GM18502 (cell line): ENCODE results near the gene MTMR2.

Experiments used
- ATAC-seq: cut with Tn5 transposase; IDR thresholded peaks from one replicate; pipeline ENCODE4 v1.9.1; 2021; ENCODE audit warnings: mild to moderate bottlenecking; ENCODE audit not compliant: unreplicated experiment, poor library complexity

Gene MTMR2

DNA sequence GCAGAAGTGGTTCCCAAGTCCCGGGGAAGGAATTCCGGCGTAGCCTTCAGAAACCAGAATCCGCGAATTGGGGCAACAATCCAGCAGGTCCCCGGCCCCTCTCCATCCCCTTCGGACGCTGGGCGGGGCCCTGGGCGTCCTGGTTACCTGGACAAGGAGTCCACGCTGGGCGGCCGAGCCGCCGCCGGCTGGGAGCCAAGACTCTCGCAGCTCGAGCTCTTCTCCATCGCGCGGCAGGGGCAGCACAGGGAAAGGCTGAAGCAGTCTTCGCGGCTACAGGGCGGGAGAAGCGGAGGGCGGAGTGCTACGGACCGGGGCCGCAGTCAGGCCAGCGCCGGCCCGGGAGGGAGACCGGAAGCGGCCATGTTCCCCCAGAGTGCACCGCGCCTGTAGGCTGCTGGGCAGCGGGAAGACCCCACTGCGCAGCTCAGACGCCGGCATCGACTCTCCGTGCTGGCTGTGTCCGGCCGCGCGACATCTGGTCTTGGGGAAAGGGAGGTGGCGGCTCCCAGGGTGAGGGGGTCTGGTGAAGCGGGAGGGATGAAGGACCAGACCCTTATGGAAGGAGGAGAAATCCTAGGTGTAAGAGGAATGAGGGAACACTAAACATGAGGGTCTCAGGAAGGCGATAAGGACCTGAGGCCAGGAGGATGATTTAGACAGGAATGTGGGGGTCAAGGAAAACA lies at the start of gene MTMR2:
Gene MTMR2 (minus strand): TSS at position 380 of the 686 bp plus-strand sequence. CDS start 153 bp downstream, at position 227.
- peak; percentile 99 for ATAC-seq

DNA sequence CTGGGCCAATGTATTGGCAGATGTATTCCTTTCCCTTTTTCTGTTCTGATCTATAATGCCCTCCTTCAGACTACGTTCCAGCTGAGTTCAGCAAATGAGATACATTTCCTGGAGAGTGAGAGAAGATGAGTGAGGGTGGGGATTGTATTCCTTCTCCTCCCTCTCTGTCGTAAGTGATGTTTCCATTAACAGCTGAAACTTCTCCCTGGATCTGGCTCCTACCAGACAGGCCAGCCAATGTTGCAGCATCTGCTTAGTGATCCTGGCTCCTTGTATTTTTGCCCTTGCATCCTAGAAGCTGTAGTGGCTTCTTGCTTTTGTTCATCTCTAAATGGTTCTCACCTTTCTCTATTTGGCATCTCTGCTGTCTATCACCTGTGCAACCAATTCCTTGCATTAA lies 48.2 kb upstream of the MTMR2 start:
- no peak for ATAC-seq

DNA sequence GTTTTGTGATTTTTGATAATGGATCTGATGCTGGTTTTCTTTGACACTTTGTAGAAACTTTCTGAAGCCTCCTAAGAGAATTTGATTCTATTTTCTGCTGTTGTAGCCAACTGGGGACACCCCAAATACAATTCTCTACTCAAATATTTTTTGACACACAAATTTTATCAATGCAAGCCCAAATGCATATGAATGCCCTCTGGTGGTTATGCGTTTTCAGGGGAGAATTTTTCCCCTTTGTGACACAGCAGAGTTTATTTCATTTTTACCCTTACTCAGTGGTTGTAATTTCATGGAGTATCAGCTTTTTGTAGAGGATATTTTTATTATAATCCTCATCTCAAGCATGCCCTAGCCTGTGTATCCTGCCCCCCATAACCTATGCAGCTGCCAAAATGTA lies 44.7 kb upstream of the MTMR2 start:
- ATAC-seq, result no peak

DNA sequence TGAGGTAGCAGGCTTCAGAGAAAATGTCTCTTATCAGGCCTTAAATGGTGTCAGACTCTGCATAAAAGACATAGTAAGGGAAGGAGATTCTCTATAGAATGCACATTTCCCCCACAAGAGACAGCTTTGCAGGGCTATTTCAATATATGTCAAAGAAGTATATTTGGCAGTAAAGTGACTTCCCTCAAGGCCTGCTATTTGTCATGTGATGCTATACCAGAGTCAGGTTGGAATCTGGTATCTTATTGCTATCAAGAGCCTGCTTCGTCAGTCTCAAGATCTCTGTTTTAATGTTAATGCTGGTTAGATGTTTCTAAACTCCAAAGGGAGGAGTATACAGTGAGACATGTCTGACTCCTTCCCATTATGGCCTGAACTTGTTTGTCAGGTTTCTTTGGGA lies 40.4 kb upstream of the MTMR2 start:
- no peak for ATAC-seq

DNA sequence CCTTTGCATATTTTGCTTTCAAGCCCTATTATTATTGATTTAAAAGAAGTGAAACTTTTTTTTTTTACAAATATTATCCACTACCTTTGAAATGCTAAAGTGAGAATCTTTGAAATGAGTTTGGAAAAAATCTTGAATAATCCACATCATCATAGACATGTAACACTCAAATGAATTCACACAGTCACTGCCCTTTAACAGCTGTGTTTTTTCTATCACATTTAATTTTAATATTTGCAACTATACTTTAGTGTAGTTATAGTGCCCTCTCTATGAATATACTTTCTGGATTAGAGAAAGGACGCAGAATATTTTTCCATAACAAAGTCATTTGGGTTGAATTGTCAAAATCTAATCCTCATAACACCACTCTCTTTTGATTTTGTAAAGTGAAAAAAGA lies 37.9 kb upstream of the MTMR2 start:
- no peak for ATAC-seq

DNA sequence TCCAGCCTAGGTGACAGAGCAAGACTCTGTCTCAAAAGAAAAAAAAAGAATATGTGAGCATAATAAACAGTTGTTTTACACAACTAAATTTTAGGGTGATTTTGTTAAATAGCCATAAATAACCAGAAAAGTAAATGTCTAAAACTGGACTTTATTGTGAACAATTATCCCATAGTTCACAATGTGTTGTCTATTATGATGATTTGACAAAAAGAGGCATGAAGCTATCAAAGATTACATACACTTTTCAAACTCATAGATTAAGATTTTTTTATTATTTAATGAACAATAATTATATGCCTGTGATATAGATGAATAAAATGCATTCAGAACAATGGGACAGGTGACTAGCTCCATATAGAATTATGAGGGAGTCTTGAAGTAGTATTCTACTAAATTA lies 27.0 kb upstream of the MTMR2 start:
- ATAC-seq, result no peak

DNA sequence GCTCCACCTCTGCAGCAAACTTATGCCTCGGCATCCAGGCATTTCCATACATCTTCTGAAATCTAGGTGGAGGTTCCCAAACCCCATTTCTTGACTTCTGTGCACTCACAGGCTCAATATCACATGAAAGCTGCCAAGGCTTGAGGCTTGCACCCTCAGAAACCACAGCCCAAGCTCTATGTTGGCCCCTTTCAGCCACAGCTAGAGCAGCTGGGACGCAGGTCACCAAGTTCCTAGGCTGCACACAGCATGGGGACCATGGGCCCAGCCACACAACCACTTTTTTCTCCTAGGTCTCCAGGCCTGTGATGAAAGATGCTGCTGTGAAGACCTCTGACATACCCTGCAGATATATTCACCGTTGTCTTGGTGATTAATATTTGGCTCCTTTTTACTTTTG lies 24.7 kb upstream of the MTMR2 start:
- ATAC-seq, result no peak

DNA sequence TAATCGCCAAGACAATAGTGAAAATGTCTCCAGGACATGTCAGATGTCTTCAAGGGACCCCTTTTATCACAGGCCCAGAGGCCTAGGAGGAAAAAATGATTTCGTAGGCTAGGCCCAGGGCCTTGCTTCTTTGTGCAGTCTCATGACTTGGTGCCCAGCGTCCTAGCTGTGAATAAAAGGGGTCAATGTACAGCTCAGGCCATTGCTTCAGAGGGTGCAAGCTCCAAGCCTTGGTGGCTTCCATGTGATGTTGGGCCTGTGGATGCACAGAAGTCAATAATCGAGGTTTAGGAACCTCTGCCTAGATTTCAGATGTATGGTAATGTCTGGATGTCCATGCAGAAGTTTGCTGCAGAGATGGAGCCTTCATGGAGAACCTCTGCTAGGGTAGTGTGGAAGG lies 20.7 kb upstream of the MTMR2 start:
- ATAC-seq, result no peak

DNA sequence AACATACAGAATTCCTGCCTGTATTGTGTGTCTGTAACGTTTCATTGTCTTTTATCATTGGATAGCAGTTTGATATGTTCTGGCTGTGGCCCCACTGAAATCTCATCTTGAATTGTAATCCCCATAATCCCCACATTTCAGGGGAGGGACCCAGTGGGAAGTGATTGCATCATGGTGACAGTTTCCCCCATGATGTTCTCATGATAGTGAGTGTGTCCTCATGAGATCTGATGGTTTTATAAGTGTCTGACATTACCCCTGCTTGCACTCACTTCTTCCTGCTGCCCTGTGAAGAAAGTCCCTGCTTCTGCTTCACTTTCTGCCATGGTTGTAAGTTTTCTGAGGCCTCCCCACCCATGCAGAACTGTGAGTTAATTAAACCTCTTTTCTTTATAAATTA lies 19.6 kb upstream of the MTMR2 start:
- no peak for ATAC-seq

DNA sequence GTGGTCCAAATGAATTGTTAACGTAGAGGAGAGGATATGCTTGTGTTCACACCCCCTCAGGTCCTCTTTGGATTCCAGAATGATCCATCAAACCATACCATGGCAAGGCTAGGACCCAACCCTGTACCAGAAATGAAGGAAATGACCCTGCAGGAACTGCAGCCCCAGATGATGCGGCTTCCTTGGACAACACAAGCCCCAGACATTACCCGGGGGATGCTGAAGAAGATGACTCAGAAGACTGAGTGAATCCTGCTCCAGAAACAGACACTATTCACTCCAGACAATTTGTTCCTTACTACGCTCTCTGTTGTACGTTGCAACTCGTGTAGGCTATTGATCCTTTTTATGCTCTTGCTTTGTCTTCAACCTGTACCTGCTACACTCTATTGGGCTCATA lies 15.2 kb upstream of the MTMR2 start:
- no peak for ATAC-seq

DNA sequence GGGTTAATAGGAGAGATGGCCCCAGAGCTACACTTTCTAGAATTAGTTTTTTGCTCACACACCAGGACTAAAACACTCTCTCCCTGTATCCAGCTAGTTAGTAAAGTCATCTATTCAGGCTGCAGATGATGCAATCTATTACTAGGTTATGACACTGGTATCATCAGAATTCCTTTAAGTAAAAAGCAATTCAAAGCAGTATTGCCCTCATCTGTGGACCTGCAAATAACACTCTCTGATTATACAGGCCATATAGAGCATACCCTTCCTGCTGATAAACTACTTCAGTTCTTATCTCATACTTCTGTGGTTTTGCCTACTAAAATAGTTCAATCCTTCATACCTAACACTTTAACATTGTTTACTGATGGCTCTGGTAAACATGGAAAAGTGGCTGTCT lies 13.5 kb upstream of the MTMR2 start:
- no peak for ATAC-seq

DNA sequence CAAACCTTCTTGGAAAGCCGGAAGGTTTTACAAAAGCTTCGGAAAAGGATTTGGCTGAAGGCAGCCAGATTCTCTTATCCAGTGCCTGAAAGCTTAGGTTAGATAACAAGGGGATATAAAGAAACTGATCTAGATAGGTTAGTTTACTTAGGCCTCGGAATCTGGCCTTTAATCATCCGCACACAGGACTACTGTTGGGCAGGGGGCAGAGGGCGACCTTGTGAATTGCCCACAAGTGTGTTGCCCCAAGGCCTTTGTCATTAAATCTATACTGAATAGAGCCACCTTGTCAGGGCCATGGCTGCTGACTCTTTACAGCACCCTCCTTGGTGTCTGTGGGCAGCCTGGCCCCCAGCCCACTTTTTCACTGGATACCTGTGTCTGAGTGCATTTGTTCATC lies 9.7 kb upstream of the MTMR2 start:
- ATAC-seq, result no peak

DNA sequence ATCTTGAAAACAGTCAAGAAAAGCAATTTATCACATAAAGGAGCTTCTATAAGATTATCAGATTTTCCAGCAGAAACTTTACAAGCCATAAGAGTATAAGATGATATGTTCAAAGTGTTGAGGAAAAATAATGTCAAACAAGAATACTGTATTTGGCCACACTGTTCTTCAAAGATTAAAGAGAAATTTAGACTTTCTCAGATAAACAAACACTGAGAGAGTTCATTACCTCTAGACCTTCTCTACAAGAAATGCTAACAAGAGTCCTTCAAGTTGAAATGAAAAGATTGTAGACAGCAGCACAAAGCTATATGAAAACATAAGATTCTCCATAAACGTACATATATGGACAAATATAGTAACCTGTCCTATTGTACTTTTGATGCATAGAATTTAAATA lies 8.0 kb upstream of the MTMR2 start:
- ATAC-seq, result no peak

DNA sequence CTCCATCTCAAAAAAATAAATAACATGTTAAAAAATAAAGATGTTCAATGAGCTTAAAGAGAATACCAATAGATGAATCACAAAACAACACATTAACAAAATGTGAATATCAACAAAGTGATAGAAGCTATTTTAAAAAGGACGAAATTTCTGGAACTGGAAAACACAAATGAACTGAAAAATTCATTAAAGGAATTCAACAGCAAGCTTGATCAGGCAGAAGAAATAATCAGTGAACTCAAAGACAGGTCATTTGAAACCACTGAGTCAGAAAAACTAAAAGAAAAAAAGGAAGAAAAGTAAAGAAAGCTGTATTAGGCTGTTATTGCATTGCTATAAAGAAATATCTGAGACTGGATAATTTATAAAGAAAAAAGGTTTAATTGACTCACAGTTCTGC lies 7.0 kb upstream of the MTMR2 start:
- no peak for ATAC-seq

DNA sequence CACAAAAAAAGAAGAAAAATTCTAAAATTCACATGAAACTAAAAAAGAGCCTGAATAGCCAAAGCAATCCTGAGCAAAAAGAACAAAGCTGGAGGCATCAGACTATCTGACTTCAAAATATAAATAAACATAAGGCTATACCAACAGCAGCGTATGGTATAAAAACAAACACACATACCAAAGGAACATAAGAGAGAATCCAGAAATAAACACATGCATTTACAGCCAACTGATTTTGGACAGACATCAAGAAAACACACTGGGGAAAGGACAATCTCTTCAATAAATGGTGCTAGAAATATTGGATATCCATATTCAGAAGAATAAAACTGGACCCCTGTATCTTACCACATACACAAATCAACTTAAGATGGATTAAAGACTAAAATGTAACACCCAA lies 2.8 kb upstream of the MTMR2 start:
- no peak for ATAC-seq

DNA sequence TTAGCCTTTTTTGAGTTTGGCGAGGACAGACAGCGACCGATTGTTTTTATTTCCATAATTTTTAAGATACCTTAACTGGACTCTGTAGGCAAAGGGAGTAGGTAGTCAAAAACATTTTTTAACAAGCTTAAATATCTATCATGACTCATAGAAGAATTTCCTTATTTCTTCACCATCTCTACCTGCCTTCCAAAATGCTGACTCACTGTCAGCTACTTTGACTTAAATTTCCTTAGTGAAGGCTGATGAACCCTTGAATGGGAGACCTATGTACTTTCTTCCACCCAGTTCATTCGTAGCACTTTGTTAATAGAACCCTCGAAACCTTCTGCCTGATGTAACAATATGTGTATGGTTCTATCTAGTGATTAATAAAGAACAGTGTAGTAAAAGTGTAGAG lies 1.1 kb upstream of the MTMR2 start:
- ATAC-seq, result no peak

DNA sequence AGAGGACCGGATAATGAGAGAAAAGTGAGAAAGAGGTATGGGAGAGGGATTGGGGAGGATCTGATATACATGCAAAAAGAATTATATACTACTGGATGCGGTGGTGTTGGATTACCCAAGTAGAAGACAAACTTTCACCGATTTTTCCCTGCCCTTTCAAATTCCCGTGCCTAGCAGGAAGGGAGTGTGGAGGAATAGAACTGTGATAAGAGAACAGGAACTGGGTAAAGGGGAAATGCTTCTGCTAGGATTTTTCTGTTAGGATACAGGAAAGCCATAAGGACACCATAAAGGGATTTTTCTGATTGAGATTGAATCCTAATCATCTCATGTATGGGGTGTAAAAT lies 480 bp upstream of the MTMR2 start:
- ATAC-seq, result peak; percentile 5

DNA sequence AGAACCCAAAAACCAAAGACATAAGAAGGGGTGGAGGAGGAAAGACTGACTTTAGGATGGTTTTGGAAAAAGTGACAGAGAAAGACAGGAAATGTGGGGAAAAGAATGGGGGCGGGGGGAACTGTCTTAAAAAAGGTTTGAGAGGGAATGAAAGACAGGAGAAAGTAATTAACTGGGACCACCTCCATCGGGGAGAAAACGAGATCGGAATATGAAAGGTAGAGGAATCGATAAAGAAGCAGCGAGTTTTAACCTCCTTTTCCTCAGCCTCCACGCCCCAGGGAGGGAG lies 524 bp downstream of the MTMR2 start:
- no peak for ATAC-seq

DNA sequence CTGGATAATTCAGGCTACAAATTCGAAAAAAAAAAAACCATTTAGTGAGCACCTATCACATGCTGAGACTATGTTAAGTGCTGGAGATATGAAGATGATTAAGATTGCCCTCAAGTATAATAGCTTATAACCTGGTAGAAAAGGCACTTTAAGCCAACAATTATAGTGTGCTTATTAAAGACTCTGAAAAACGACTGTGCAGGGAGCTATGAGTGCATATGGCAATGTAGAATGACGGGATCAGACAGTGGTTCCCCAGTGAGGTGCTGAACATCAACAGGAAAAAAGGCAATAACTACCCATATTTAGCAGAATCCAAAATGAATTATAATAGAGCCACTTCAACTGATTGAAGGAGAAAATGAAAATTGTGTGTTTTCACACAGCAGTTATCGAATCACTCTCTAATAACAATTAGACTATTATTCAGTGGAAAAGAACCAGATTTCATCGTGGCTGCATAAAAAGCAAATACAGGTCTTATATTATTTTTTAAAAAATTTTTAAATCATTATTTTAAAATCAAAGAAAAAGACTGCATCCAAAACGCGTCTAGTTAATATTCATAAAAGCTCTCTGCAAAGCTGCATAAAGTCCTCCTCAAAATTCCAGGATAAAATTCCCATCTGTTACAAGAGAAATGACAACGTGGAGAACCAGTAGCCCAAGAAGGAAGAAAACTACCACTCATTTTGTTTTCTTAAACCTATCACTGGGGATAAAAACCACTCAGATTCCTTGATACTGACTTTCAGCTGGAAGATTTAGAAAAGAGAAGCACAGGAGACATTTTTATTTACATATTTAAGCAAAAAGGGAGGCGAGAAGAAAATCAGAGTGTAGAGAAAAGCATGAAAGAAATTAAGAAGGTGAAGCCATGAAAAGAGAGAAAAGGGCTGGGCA lies 1.1 kb downstream of the MTMR2 start:
- ATAC-seq, result no peak

DNA sequence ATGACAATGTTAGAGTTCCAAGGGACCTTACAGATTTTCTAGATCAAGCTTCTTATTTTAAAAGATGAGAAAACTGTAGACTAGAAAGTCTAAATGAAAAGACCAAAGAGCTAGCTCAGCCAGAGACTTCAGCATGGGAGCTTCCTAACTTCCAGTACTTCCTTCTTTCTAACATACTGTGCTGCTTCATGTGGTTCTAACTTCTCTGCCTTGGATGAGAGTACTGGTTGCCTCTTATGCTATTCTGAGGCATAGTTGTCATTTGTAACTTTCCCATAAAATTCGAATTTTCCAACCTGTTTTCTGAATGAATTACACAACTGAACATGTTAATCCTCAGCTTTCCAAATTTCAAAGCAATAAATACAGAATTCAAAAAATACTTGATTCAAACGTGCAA lies 1.8 kb downstream of the MTMR2 start:
- ATAC-seq, result no peak

DNA sequence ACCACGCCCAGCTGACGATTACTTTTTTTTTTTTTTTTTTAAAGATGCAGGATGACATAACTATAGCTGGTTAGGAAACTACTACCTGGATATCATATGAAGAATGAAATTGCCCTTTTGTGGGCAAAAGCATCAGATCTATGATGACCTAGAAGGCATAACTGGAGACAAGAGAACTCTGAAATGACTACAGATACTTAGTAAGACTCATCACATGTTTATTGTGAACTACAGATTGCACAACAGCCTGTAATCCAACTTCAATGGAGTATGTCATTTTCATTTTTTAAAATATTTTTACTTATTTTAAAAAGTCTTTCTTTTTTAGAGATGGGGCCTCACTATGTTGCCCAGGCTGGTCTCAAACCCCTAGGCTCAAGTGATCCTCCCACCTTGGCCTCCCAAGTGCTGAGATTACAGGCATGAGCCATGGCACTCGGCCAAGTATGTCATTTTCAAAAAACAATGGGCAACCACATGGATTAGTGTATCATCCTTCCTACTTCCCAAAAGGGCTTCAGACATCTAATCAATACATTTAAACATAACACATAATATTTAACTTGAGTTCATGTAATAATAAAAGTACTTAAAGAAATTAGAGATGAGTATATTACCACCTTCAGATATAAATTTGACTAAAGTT lies 3.3 kb downstream of the MTMR2 start:
- ATAC-seq, result no peak

DNA sequence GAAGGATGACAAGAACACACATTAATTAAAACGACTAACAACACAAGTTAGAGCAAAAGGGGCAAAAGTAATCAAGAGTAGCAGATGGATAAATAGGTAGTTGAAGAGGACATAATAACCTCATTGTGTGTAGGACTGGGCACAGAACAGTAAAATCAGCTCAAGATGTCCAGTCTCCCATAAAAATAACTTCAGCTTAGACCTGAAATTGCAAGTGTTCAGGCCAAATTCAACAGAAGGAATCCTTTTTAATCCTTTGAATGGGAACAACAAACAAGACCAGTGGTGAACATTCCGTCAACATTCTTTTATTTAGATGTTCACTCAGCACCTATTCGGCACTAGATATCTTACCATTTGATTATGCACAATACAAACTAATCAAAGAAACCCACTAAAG lies 4.4 kb downstream of the MTMR2 start:
- ATAC-seq, result no peak
